ENCODE results near the gene BSCL2.
A peak's percentile ranks its signal among the peaks of the same experiment; 100 is the strongest.
"Not testable (repeated sequence)": the region's sequence is repeated elsewhere in the genome, so short reads cannot be mapped to it uniquely, and the experiment has no call there.

Gene BSCL2

GRCh38 chr11:62724171-62724570 is 16.9 kb upstream of the BSCL2 start:
- H3K4me3 ChIP-seq (ENCODE audit: low read length) = no peak overlapping the region
- DNase-seq (ENCODE audit: low read depth, low spot score) = no peak

GRCh38 chr11:62721994-62722393 is 14.8 kb upstream of the BSCL2 start:
- DNase-seq (ENCODE audit: low read depth, low spot score) = no peak
- H3K4me3 ChIP-seq (ENCODE audit: low read length) = no peak overlapping the region

GRCh38 chr11:62719302-62719978 is 12.2 kb upstream of the BSCL2 start:
- no peak for DNase-seq (ENCODE audit: low read depth, low spot score)
- H3K4me3 ChIP-seq (ENCODE audit: low read length) = no peak overlapping the region

- no peak overlapping the region for H3K4me3 ChIP-seq (ENCODE audit: low read length)
- no peak for DNase-seq (ENCODE audit: low read depth, low spot score)
Measured at GRCh38 chr11:62716816-62717215, 9.6 kb upstream of the BSCL2 start.

- H3K4me3 ChIP-seq (ENCODE audit: low read length) = no peak overlapping the region
- DNase-seq (ENCODE audit: low read depth, low spot score) = no peak
Measured at GRCh38 chr11:62716206-62716605, 9.0 kb upstream of the BSCL2 start.

- no peak for DNase-seq (ENCODE audit: low read depth, low spot score)
- H3K4me3 ChIP-seq (ENCODE audit: low read length) = no peak overlapping the region
Measured at GRCh38 chr11:62715150-62716130, 8.2 kb upstream of the BSCL2 start.

- no peak for DNase-seq (ENCODE audit: low read depth, low spot score)
Measured at GRCh38 chr11:62713343-62713742, 6.1 kb upstream of the BSCL2 start.

GRCh38 chr11:62712861-62713260 is 5.6 kb upstream of the BSCL2 start:
- no peak for DNase-seq (ENCODE audit: low read depth, low spot score)
- no peak overlapping the region for H3K4me3 ChIP-seq (ENCODE audit: low read length)

More at GRCh38 chr11:62713343-62713742, 6.1 kb upstream of the BSCL2 start:
- no peak overlapping the region for H3K4me3 ChIP-seq (ENCODE audit: low read length)

GRCh38 chr11:62712276-62712812 is 5.1 kb upstream of the BSCL2 start:
- DNase-seq (ENCODE audit: low read depth, low spot score) = no peak
- H3K4me3 ChIP-seq (ENCODE audit: low read length) = no peak overlapping the region

- DNase-seq (ENCODE audit: low read depth, low spot score) = no peak
Measured at GRCh38 chr11:62710001-62710345, 2.7 kb upstream of the BSCL2 start.

GRCh38 chr11:62709247-62710000 is 2.2 kb upstream of the BSCL2 start:
- peak; percentile 98 for DNase-seq (ENCODE audit: low read depth, low spot score)
- H3K4me3 ChIP-seq (ENCODE audit: low read length) = peak overlapping the region; percentile 79

More at GRCh38 chr11:62710001-62710345, 2.7 kb upstream of the BSCL2 start:
- peak overlapping the region; percentile 79 for H3K4me3 ChIP-seq (ENCODE audit: low read length)

- no peak for DNase-seq (ENCODE audit: low read depth, low spot score)
- peak overlapping the region; percentile 79 for H3K4me3 ChIP-seq (ENCODE audit: low read length)
Measured at GRCh38 chr11:62708793-62709192, 1.6 kb upstream of the BSCL2 start.

- no peak for DNase-seq (ENCODE audit: low read depth, low spot score)
- peak overlapping the region; percentile 79 for H3K4me3 ChIP-seq (ENCODE audit: low read length)
Measured at GRCh38 chr11:62708392-62708791, 1.2 kb upstream of the BSCL2 start.

GRCh38 chr11:62706850-62707247 is 375 bp downstream of the BSCL2 start:
- no peak for DNase-seq (ENCODE audit: low read depth, low spot score)
- H3K4me3 ChIP-seq (ENCODE audit: low read length) = no peak overlapping the region

GRCh38 chr11:62705880-62706849 is 1.1 kb downstream of the BSCL2 start:
- peak overlapping the region; percentile 89 for H3K4me3 ChIP-seq (ENCODE audit: low read length)
- peak; percentile 91 for DNase-seq (ENCODE audit: low read depth, low spot score)

- no peak for DNase-seq (ENCODE audit: low read depth, low spot score)
Measured at GRCh38 chr11:62705413-62705812, 1.8 kb downstream of the BSCL2 start.

GRCh38 chr11:62703921-62704320 is 3.3 kb downstream of the BSCL2 start:
- H3K4me3 ChIP-seq (ENCODE audit: low read length); DNase-seq (ENCODE audit: low read depth, low spot score): not testable (repeated sequence)

More at GRCh38 chr11:62705413-62705812, 1.8 kb downstream of the BSCL2 start:
- H3K4me3 ChIP-seq (ENCODE audit: low read length) = peak overlapping the region; percentile 89

GRCh38 chr11:62702246-62702645 is 5.0 kb downstream of the BSCL2 start:
- no peak for DNase-seq (ENCODE audit: low read depth, low spot score)
- no peak overlapping the region for H3K4me3 ChIP-seq (ENCODE audit: low read length)
